Transverse colon (tissue), 4 donors: Measurements from ENCODE around the gene ZC3H12C.

ENCODE experiments used
- CTCF ChIP-seq, 5 experiments: fragments of 200-600 bp in 3 of 5; fragments of 450-650 bp in 2 of 5; sonication (generic) in 3 of 5; IDR thresholded peaks; 1 replicate in 2 of 5; 2 replicates in 3 of 5; pipeline ENCODE4 v1.5.1; 2016 to 2017; ENCODE audit warnings: antibody characterized with exemption in 5 of 5, inconsistent platforms in 3 of 5, mild to moderate bottlenecking in 2 of 5, moderate library complexity in 1 of 5
- POLR2A ChIP-seq: fragments of 450-650 bp; IDR thresholded peaks from one replicate; pipeline ENCODE4 v1.6.1; 2016; ENCODE audit warnings: antibody characterized with exemption, mild to moderate bottlenecking, moderate library complexity
- POLR2AphosphoS5 ChIP-seq, 3 donors: sonication (generic); formaldehyde crosslinking; IDR thresholded peaks; one replicate each; pipeline ENCODE4 v1.6.1; 2016; ENCODE audit warnings: antibody characterized with exemption in 3 of 3

GRCh38 chr11:110071197-110071596 lies 22.0 kb upstream of the ZC3H12C start:
- TF ChIP-seq POLR2AphosphoS5 (IDR thresholded peaks at IDR 0.05) (no peak), CTCF (IDR thresholded peaks at IDR 0.05) (no peak), POLR2A (no peak)
